ENCODE results near the gene CERK.

CERK gene

DNA sequence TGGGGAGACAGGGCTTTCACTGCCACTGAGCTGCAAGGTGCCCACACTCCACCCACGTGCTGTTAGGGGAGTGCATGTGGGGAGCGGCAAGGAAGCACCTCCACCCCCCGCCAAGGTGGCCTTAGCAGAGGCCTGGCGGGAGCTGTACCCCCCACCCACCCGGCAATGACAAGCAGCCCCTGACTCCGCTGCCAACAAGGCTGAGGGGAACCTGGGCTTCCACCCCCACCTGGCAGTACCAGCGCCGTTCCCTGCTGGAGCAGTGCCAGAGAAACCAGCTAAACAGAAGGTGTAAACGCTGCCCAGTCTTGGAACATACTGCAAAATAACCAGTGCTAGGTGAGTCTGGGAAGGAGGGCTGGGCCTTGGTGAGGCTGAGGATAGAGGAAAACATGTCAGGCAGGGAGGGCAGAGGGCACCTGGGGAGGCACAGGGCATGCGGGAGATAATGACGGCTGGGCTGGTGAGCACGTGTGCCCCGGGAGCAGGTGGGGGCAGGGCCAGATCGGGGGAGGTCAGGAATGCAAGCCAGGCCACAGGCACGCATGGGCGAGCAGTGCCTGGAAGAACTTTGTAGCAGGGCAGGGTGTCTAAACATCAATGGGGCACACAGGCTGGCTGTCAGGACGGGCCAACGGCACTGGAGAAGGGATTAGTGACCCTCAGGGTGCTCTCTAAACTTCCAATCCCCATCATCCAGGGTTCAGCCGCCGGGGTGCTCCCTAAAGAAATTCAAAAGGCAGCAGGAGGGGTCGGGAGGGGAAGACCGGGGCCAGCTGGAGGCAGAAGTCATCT lies 6.6 kb downstream of the CERK start:
- DNase-seq (ENCODE audit: low read depth) = no peak

DNA sequence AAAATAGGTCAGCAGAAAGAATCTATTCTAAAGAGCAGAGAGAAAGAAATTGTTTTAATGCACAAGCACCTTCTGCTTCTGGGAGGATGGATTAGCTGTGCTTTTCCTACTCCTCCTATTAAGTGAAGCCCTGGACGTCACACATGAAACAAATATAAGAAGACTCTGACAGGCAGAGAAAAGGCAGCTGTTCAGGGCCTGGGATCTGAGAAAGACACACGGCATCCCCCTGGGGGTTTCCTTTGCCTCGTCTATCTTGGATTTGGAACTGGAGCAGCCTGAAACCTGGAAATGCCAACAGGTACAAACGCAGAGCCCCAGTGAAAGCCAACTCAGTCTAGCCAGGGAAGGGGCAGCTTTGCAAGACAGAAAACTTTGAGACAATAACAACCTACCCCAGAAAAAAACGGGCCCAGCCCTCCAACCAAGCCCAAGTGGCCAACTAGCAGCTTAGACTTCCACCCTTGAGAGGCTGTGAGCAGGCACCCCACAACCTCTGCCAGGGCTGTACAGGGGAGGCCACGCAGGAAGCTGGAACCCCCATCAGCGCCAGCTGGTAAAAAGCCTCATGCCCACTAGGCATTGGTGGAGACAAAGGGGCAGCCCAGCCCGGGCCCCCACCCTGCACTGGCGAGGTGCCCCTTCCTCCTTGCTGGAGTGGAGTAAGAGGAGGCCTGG lies 7.3 kb downstream of the CERK start:
- DNase-seq (ENCODE audit: low read depth) = no peak

DNA sequence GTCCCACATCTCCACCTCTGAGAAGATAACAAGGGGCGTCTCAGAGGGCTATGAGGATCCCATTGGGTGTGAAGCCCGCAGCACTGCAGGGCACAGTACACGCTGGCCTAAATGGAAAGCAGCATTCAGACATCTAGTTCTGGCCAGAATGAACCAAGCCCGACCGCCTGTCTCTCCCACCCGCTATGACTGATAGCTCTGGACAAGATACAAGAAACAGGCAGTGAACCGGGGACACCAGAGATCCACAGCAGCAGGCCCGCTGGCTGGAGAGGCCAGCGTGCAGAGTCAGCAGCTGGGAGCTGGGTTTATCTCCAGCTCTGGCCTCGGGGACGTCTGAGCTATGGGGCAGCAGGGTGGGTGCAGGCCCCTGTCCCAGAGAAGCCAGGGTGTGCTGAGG lies 9.6 kb downstream of the CERK start:
- no peak for DNase-seq (ENCODE audit: low read depth)

DNA sequence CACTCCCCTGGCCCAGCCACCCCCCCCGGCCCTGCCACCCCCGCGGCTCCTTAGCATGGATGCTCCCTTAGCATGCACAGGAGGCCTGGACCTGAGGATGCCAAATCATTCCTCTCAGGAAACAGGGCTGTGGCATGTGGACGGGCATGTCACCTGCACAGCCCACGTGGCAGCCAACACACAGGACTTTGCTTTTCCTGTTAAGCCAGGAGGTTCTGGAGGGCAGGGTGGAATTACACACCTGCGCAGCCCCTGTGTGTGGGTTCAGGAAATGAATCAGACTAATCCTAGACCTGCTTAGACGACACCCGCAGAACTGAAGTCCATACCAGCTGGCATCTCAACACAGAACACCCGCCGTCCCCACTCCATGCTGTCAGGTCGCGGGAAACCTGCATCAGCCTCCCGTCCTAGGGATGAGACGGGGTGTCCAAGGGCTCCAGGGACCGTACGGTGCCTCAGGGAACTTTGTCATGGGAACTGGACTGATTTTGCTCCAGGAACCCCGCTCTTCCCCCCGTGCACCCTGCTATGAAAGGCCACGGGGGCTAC lies 10.2 kb downstream of the CERK start:
- DNase-seq (ENCODE audit: low read depth) = no peak

DNA sequence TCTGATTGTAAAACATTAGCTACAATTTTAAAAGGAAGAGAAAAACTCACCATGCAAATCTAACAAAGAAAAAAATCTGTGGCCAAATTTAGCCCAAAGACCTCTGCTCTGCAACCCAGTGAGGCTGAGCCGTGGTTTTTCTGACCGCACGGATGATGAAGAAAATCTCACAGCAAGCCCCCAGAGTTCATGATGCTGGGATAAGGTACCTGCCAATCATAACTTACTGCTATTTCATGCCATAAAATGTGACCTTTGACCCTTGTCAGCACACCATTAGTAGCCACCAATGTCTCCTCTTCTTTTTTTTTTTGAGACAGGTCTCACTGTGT lies 11.1 kb downstream of the CERK start:
- DNase-seq (ENCODE audit: low read depth) = no peak

DNA sequence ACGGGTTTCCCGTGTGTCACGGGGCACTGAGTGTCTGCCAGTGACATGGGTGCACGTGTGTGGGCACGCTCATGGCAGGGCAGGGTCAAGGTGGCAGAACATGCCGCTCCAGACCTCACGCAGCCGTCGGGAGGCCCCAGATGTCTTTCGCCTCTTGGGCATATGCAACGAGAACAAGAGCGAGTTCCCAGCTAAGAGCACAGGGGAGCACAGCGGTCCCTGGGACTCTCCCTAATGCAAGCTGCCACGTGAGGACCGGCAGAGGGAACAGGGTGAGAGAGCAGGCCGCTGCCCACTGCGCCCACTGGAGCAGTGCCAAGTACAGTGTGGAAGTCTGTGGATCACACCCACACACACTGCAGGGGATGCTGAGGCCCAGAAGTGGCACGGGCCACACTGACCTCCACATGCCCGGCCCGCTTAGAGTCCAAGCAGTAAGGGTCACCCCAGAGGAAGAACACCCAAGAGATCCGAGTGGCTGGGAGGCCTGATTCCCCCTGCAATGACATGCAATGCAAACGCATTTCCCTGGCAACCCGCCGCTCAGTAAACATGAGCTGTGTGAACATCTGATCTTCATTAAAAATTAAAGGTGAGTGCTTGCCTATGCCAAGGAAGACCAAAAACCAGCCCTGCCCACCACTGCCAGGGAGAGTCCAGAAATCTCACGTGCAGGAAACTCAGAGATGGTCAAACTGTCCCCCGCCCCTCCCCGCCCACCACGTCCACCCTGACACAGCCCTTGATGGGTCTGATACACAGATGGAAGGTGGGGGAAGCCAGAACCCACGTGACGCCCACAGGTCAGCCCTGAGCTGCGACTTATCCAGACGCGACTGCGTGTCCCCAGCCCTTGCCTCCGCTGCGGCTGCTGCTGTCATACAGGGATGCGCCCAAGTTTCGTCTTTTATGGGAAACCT lies 11.7 kb downstream of the CERK start:
- no peak for DNase-seq (ENCODE audit: low read depth)

DNA sequence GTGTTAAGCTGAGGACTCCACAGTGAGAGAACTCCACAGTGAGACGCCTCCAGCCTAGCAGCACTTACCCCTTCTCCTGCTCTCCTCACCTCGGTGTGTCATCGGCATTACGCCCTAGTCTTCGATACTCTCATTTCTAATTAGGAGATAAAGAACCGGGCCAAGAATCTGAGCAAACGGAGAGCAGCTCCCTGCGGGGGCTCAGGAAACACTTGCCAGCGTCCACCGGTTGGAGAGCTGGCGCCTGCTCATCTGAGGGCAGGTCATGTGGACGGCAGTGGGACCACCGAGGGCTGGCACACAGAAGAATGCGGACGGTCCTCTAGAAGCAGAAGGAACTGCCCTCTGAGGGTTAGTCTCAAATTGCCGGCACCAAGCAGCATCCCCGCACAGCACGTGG lies 13.0 kb downstream of the CERK start:
- no peak for DNase-seq (ENCODE audit: low read depth)

DNA sequence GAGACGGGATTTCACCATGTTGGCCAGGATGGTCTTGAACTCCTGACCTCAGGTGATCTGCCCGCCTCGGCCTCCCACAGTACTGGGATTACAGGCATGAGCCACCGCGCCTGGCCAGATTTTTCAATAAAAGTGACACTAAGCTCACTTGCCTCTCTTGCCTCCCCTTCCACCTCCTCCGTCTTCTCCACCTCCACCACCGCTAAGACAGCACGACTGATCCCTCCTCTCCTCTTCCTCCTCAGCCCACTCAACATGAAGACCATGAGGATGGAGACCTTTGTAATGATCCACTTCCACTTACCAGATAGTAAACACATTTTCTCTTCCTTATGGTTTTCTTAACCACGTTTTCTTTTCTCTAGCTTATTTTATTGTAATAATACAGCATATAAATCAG lies 14.2 kb downstream of the CERK start:
- DNase-seq (ENCODE audit: low read depth) = no peak

DNA sequence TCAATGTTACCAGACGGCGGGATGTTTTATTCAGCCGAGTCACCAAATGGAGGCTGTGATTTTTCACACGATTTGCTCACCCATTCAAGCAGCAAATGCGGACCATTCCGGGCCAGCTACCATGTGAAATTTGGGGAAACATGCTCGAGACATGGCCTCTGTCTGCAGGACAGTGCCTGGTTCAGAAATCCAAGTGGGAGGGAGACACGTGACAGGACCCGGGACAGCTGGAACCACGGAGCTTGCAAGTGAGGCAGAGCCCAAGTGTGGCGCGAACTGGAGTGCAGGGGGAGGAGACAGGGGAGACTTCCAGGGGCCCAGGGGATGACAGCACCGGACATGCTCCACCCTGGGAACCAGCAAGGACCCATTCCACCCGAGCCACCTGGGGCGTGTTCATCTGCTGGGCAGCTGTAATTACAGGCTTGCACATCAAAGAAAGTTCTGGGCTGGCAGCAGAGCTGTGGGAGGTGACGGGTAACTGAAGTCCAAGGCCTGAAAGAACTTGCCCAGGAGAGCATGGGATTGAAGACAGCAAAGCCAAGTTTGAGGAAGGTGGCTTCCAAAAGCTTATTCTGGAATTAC lies 16.5 kb downstream of the CERK start:
- DNase-seq (ENCODE audit: low read depth) = no peak

DNA sequence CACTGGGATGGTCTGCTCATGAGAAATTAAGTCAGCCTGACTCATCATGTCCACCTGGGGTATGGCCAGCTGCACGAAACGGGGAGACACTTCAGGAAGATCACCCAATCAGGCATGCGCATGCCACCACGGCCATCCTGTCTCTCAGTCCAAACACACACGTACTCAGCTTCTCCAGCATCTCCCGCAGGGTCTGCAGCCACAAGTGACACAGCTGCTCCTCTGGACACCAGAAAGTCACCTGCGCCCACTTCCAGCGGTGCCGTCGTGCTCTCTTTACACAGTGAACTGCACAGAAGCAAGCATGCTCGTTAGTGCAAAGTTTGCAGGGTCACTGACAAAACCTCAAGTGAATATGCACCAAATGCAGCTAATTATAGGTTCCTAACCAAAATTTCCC lies 18.1 kb downstream of the CERK start:
- DNase-seq (ENCODE audit: low read depth) = no peak

DNA sequence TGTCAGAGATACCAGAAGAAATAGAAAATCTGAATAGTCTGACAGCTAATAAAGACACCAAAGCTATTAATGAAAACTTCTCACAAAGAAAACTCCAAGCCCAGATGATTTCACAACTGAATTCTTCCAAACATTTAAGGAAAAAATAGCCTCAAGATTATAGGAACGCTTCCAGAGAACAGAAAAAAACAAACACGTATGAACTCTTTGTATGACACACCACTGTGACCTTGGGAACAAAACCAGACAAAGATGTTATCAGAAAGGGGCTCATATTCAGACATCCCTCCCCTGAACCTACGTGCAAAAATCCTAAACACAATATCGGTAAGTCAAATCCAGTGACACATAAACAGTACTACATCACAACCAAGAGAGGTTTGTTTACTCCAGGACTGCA lies 23.5 kb downstream of the CERK start:
- no peak for DNase-seq (ENCODE audit: low read depth)

DNA sequence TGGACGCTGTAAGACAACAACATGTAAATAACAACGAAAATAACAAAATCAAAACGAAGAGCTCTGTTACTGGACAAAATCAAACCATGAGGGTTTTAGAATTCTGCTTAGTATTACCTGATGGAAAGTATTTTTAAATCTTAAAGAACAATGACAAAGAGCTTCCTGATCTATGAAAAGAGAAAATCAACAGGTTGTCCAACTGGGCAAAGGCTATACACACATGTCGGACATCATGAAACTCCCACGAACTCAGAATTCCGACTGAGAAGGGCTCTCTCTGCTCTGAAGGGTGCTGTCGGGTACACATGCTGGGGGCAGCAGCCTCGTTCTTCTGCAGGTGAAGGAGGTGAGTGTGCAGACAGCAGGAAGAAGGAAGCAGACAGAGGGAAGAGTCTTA lies 25.8 kb downstream of the CERK start:
- DNase-seq (ENCODE audit: low read depth) = no peak

DNA sequence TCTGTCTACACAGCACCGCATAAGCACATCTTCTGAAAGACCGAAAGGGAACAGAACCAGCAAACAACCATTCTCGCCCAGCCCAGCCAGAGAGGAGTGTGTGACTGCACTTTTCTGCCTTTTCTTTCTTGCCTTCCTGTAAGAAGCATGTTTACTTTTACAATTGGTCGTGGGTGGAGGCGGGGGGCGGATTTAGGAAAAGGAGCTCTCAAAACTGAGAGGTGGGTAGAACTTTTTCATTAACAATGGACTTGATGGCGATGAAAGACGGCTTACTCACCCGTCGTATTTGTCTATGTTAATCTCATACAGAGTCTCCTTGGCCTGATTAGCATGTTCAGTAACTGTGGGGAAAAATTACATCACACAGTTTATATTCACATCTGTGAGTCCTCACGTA lies 27.2 kb downstream of the CERK start:
- no peak for DNase-seq (ENCODE audit: low read depth)

DNA sequence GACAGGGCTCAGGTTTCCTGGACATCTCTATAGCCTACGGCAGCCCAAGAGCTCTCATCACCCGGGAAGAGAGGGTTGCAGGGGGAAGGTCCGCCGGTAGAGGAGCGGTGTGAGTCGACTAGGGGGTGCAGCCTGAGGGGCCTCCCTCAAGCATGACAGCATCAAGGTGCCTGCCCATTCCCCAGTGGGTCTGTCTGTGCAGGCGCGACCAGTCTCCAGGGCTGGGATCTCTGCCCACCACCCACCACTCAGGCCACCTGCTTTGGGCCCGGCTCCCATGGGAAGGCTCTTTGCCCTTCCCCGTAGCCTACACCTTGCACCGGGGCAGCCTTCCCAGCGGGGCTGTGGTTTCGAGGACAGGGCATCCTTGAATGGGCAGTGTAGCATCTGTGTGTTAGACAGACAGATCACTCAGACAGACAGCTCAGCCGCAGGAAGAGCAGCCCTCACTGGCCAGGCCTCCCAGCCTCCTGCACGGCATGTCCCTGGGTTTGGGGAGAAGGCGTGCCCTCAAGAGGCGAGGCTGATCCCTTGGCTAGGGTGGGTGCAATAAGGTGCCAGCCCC lies 29.2 kb downstream of the CERK start:
- no peak for DNase-seq (ENCODE audit: low read depth)

DNA sequence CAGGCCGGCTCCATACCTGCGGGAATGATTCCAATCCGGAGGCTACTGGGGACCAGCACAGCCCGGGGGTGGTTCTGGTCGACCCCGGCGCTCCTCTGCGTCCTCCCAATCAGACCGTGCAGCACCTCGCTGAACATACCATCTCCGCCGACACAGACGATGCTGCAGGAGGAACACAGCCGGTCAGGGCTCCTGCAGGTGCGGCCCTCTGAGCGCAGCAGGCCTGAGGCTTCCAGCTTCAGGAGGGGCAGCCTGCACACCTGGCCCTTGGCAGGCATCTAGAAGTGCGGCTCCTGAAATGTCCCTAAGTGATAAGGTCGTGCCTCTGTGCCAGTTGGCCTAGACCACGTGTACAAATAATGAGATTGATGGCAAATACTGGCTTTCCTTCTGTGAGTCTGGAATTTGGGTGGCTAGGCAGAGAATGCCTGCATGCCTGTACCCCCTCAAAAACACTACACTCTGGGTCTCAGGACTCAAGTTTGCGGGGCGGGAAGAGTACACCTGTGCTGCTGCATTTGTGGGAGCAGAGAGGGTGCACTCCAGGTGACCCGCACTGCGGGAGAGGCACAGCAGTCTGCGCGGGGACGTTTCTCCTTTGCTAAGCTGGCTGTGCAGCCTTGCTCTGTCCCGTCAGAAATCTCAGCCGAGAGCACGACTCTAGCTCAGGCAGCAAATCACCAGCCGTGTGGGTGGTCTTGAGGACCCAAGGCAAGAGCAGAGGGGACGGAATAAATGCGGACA lies 30.1 kb downstream of the CERK start:
- DNase-seq (ENCODE audit: low read depth) = no peak

DNA sequence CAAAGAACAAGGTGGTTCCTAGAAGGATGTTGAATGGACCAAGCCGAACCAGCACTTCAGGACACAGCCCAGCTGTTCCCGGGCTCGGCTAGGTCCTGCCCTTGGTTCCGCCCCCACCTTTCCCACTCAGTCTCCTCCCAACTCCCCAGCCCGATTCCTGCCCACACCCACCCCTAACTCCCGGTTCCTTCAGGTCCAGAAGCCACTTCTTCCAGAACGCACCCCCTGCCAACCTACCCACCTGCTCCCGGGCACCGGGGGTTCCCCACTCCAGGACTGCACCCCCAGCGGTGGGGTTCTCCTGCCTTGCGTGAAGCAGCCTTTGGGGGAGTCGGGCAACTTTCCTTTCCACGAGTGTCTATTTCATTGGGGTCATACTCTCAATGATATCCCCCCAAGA lies 30.7 kb downstream of the CERK start:
- no peak for DNase-seq (ENCODE audit: low read depth)

DNA sequence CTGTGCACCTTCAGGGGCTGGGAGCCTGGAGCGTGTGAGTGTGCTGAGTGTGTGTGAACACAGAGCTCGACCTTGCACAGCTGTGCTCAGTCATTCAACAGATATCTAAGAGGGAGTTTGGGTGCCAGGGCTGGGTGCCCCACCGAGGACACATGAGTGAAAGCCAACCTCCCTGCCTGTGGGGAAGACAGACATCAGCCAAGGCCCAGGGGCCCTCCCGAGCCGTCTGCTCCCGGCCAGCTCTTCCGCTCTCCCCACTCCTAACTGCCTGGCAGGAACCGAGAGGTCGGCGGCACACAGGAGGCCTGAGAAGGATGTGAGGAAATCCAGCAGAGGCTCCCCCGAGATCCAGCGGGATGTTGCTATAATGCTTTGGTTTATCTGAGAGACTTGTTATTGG lies 32.0 kb downstream of the CERK start:
- DNase-seq (ENCODE audit: low read depth) = no peak

DNA sequence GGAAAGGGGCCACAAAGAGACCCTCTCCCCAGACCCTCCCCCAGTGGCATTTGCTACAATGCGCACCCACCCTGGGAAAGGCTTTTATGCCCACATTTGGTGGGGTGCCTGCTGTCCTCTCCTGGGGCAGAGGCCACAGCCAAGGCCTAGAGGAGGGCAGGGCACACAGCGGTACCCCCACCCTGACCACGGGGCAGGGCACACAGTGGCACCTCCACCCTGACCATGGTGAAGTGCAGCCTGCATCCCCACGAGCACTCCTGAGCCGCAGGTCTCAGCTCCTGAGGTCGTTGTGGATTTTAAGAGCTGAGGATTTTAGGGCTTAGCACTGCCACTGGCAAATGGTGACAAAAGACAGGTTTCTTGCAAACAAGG lies 34.1 kb downstream of the CERK start:
- DNase-seq (ENCODE audit: low read depth) = no peak

DNA sequence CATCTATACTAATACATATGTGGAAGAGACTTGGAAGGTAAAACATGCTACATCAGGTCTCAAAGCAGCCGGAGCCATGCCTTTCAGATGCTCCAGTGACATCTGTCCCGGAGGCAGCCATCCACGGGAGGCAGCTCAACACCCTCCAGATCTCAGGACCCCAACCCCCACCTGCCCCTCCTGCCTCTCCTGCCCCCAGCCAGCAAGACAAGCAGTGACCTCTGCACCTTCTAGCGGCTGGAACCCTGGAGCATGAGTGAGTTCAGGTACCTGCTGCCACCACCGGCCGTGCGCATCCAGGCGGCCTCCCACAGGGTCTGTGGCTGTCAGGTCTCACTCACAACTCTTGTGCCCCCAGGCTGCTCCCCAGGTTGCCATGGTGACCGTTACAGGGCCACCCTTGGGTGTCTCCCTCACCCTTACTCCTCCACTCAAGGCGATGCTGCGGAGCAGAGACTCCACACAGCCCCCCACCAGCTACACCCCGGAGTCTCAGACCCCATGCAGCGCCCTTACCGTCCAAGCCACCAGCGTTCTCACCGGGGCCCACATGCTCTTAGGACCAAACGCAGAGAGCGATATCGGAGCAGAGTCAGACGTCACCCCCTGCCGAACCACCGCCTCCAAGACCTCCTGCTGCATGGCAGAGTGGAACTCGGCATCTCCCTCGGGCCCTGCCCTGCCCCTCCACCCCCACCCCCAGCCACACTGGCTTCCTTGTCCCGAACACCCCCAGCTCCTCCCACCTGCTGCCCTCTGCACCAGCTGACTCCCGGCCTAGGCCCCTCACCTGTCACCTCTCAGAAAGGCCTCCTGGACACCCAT lies 34.7 kb downstream of the CERK start:
- no peak for DNase-seq (ENCODE audit: low read depth)

DNA sequence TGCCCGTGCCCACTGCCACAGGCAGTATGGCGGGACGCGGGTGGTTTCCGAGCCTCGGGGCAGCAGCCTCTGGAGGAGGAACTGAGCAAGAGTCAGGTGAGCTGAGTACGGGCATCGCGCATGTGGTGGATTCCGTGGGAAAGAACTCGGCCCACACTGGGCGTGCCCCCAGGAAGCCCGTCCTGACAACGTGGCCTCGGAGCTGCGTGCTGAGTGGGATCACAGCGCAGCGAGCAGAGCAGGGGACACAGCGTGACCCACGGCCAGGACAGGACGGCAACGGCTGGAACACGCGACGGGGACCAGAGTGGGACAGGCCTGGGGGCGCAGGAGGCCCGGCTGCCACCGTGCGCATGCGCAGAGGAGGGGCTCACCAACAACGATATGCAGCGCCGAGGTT lies 36.8 kb downstream of the CERK start:
- no peak for DNase-seq (ENCODE audit: low read depth)
